Right cardiac atrium (tissue), 5 donors: Measurements from ENCODE around the gene PDE4D. TPM values are rescaled to one million over a fixed set of nuclear protein-coding genes. Genes with fewer than 3 reads are reported as not detected.

Source experiments
- ATAC-seq, 2 donors: fragments of 200-7000 bp; cut with Tn5 transposase; one replicate each; pipeline versions ENCODE4 v1.8.0 to v1.9.1; 2020; ENCODE audit warnings: moderate library complexity in 2 of 2, mild to moderate bottlenecking in 1 of 2
- DNase-seq, 3 donors: peaks; one replicate each; pipeline ENCODE4 v3.0.0-alpha.2; 2020
- H3K27ac ChIP-seq: one replicate; pipeline ENCODE4 v1.5.1; 2013; ENCODE audit warnings: mild to moderate bottlenecking, low read length, control low read depth, moderate library complexity
- H3K27me3 ChIP-seq: one replicate; pipeline ENCODE4 v1.6.1; 2013; ENCODE audit not compliant: control insufficient read depth, insufficient read depth
- H3K4me1 ChIP-seq: one replicate; pipeline ENCODE4 v1.6.1; 2013; ENCODE audit warnings: low read length; ENCODE audit not compliant: control insufficient read depth, insufficient read depth
- H3K4me3 ChIP-seq: one replicate; pipeline ENCODE4 v1.5.1; 2013; ENCODE audit warnings: low read length, control low read depth
- H3K9me3 ChIP-seq: one replicate; pipeline ENCODE4 v1.6.1; 2013; ENCODE audit warnings: low read length; ENCODE audit not compliant: control insufficient read depth
- WGBS: extraction: QIAGEN DNeasy Blood & Tissue Kit; methylation state at CpG from one replicate; pipeline ENCODE4 v1.1.7; 2013; 5-methylcytosine and 5-hydroxymethylcytosine counted together
- intact Hi-C, 4 donors: fragments of 100-400 bp; cut with DNase I; formaldehyde crosslinking; loops; one replicate each; pipeline versions ENCODE4 v1.11.0 to v1.14.0; 2022 to 2023
- polyA plus RNA-seq: library from polyadenylated mRNA; stranded (reverse); fragments of 200-250 nt; gene quantifications from one replicate; pipeline ENCODE4 v1.2.3, GENCODE V29; 2013
- total RNA-seq, 4 donors: library from RNA; stranded (reverse); fragmentation: NEBNext Ultra II Directional; extraction: Animal tissue kit (Norgen Biotek cat#: 25700); gene quantifications; one replicate each; pipeline ENCODE4 v1.2.1, GENCODE V29; 2021
- donor health status: healthy with polysubstance abuse.
- donor health status: DM: no; HTN: yes; CAD: no.
- donor health status: DM: no; HTN: no; CAD: no.
- donor health status: DM: no; HTN: yes; CAD: no; lungs with severe emphysema.
- donor health status: DM: yes; HTN: yes; CAD: no.

Gene PDE4D
- total and polyA plus RNA-seq, 5 donors = 13.2 to 104 (median 38.8) TPM

- H3K4me3 ChIP-seq = peak overlapping the region; percentile 59
- WGBS = 54% methylated on average over 4 of the region's 4 CpGs
- H3K27me3 ChIP-seq = no peaks in the 10 kb centered on the region
- ATAC-seq = no peak
- intact Hi-C loops = no loop called here
- no peak for DNase-seq
- H3K27ac ChIP-seq = no peak overlapping the region
- no peaks in the 10 kb centered on the region for H3K9me3 ChIP-seq
- peaks cover 2% of the 10 kb centered on the region for H3K4me1 ChIP-seq
Observed at GRCh38 chr5:59274106-59274636, 619.4 kb downstream of the PDE4D start.

GRCh38 chr5:59272809-59273427, 620.6 kb downstream of the PDE4D start:
- no peak for ATAC-seq
- Histone ChIP-seq H3K4me1 (no peaks in the 10 kb centered on the region), H3K9me3 (no peaks in the 10 kb centered on the region), H3K27ac (no peak overlapping the region), H3K4me3 (peak overlapping the region; percentile 34), H3K27me3 (no peaks in the 10 kb centered on the region)
- intact Hi-C loops = no loop called here
- WGBS = 79% methylated on average over 3 of the region's 3 CpGs
- DNase-seq = no peak

- ATAC-seq = no peak
- DNase-seq = no peak
- no peaks in the 10 kb centered on the region for H3K4me1 ChIP-seq
- WGBS = 92% methylated on average over 4 of the region's 4 CpGs
- no peaks in the 10 kb centered on the region for H3K27me3 ChIP-seq
- no peak overlapping the region for H3K27ac ChIP-seq
- no peaks in the 10 kb centered on the region for H3K9me3 ChIP-seq
- intact Hi-C loops = no loop called here
- no peak overlapping the region for H3K4me3 ChIP-seq
Observed at GRCh38 chr5:59268756-59269415, 624.6 kb downstream of the PDE4D start.

- DNase-seq (no peak), ATAC-seq (no peak)
- intact Hi-C loops = no loop called here
- no peak overlapping the region for H3K27ac ChIP-seq
- H3K4me1 ChIP-seq = no peaks in the 10 kb centered on the region
- H3K27me3 ChIP-seq = no peaks in the 10 kb centered on the region
- WGBS = 37% methylated on average over 1 of the region's 1 CpG
- H3K4me3 ChIP-seq = no peak overlapping the region
- no peaks in the 10 kb centered on the region for H3K9me3 ChIP-seq
Observed at GRCh38 chr5:59267033-59267432, 626.5 kb downstream of the PDE4D start.

- Histone ChIP-seq H3K4me1 (no peaks in the 10 kb centered on the region), H3K9me3 (no peaks in the 10 kb centered on the region), H3K27ac (no peak overlapping the region), H3K27me3 (no peaks in the 10 kb centered on the region), H3K4me3 (no peak overlapping the region)
- peak in 1 of 2 donors; percentile 30 for ATAC-seq
- 61% methylated on average over 3 of the region's 3 CpGs for WGBS
- no peak for DNase-seq
- intact Hi-C loops = no loop called here
Observed at GRCh38 chr5:59266410-59266809, 627.1 kb downstream of the PDE4D start.

- Histone ChIP-seq H3K4me1 (no peaks in the 10 kb centered on the region), H3K27me3 (no peaks in the 10 kb centered on the region), H3K9me3 (no peaks in the 10 kb centered on the region), H3K27ac (peak overlapping the region; percentile 78), H3K4me3 (no peak overlapping the region)
- intact Hi-C loops = no loop called here
- 56% methylated on average over 4 of the region's 4 CpGs for WGBS
- peak; percentile 47 to 65 for ATAC-seq
- DNase-seq = no peak
Observed at GRCh38 chr5:59264639-59265245, 628.8 kb downstream of the PDE4D start.

GRCh38 chr5:59264013-59264412, 629.5 kb downstream of the PDE4D start:
- no peak for DNase-seq
- Histone ChIP-seq H3K9me3 (no peaks in the 10 kb centered on the region), H3K4me1 (no peaks in the 10 kb centered on the region), H3K27ac (peak overlapping the region; percentile 37), H3K27me3 (no peaks in the 10 kb centered on the region), H3K4me3 (no peak overlapping the region)
- intact Hi-C loops = no loop called here
- WGBS = 34% methylated on average over 2 of the region's 2 CpGs
- peak; percentile 43 to 50 for ATAC-seq

- Histone ChIP-seq H3K9me3 (no peaks in the 10 kb centered on the region), H3K27ac (no peak overlapping the region), H3K4me1 (no peaks in the 10 kb centered on the region), H3K27me3 (no peaks in the 10 kb centered on the region), H3K4me3 (no peak overlapping the region)
- intact Hi-C loops = no loop called here
- 96% methylated on average over 1 of the region's 1 CpG for WGBS
- DNase-seq (no peak), ATAC-seq (no peak)
Observed at GRCh38 chr5:59261969-59262368, 631.6 kb downstream of the PDE4D start.

- no peak for DNase-seq
- no peaks in the 10 kb centered on the region for H3K9me3 ChIP-seq
- 74% methylated on average over 1 of the region's 1 CpG for WGBS
- ATAC-seq = no peak
- H3K27ac ChIP-seq = no peak overlapping the region
- no peak overlapping the region for H3K4me3 ChIP-seq
- H3K27me3 ChIP-seq = no peaks in the 10 kb centered on the region
- H3K4me1 ChIP-seq = no peaks in the 10 kb centered on the region
- intact Hi-C loops = no loop called here
Observed at GRCh38 chr5:59260973-59261372, 632.6 kb downstream of the PDE4D start.

GRCh38 chr5:59260200-59260599, 633.3 kb downstream of the PDE4D start:
- no peak overlapping the region for H3K4me3 ChIP-seq
- no peaks in the 10 kb centered on the region for H3K9me3 ChIP-seq
- WGBS = 94% methylated on average over 3 of the region's 3 CpGs
- ATAC-seq (no peak), DNase-seq (no peak)
- H3K27ac ChIP-seq = no peak overlapping the region
- intact Hi-C loops = no loop called here
- H3K4me1 ChIP-seq = no peaks in the 10 kb centered on the region
- H3K27me3 ChIP-seq = no peaks in the 10 kb centered on the region

GRCh38 chr5:59259237-59259636, 634.3 kb downstream of the PDE4D start:
- intact Hi-C loops = no loop called here
- H3K4me1 ChIP-seq = no peaks in the 10 kb centered on the region
- no peaks in the 10 kb centered on the region for H3K9me3 ChIP-seq
- no peaks in the 10 kb centered on the region for H3K27me3 ChIP-seq
- DNase-seq (no peak), ATAC-seq (no peak)
- no peak overlapping the region for H3K4me3 ChIP-seq
- 64% methylated on average over 1 of the region's 1 CpG for WGBS
- H3K27ac ChIP-seq = no peak overlapping the region
